IPS-18a (cell line): ENCODE results near the gene MFSD1.

Experiments
- H3K27ac ChIP-seq: one replicate; pipeline ENCODE4 v1.5.1; 2013; ENCODE audit warnings: low read length
- H3K27me3 ChIP-seq: one replicate; pipeline ENCODE4 v1.6.1; 2013; ENCODE audit warnings: mild to moderate bottlenecking, low read length; ENCODE audit not compliant: control insufficient read depth, insufficient read depth
- H3K36me3 ChIP-seq: one replicate; pipeline ENCODE4 v1.6.1; 2013; ENCODE audit warnings: low read depth, low read length; ENCODE audit not compliant: control insufficient read depth
- H3K4me1 ChIP-seq: one replicate; pipeline ENCODE4 v1.6.1; 2013; ENCODE audit warnings: low read depth, low read length; ENCODE audit not compliant: control insufficient read depth
- H3K4me3 ChIP-seq: one replicate; pipeline ENCODE4 v1.5.1; 2013; ENCODE audit warnings: low read length
- H3K9ac ChIP-seq: one replicate; pipeline ENCODE4 v1.6.1; 2013; ENCODE audit warnings: mild to moderate bottlenecking, low read length, moderate library complexity
- H3K9me3 ChIP-seq: one replicate; pipeline ENCODE4 v1.6.1; 2013; ENCODE audit warnings: low read depth, low read length; ENCODE audit not compliant: control insufficient read depth

MFSD1 gene

GRCh38 chr3:158801696-158802408, at the start of gene MFSD1:
Gene MFSD1 (plus strand): TSS chr3:158802054. CDS start chr3:158802153, 99 bp downstream.
- peak within 1 kb of the TSS; percentile 29 for H3K9ac ChIP-seq
- H3K4me1 ChIP-seq = peaks cover 6% of the 10 kb centered on the region
- H3K4me3 ChIP-seq = peak within 1 kb of the TSS; percentile 78
- no peak within 1 kb of the TSS for H3K27ac ChIP-seq
- H3K9me3 ChIP-seq = no peaks in the 10 kb centered on the region
- no peaks in the 10 kb centered on the region for H3K36me3 ChIP-seq
- H3K27me3 ChIP-seq = peaks cover 43% of the 10 kb centered on the region

GRCh38 chr3:158753854-158754253, 48.0 kb upstream of the MFSD1 start:
- Histone ChIP-seq H3K4me1 (no peaks in the 10 kb centered on the region), H3K4me3 (no peak overlapping the region), H3K9ac (no peak overlapping the region), H3K9me3 (no peaks in the 10 kb centered on the region), H3K27ac (no peak overlapping the region), H3K27me3 (no peaks in the 10 kb centered on the region), H3K36me3 (no peaks in the 10 kb centered on the region)

GRCh38 chr3:158755421-158755820, 46.4 kb upstream of the MFSD1 start:
- H3K27me3 ChIP-seq = no peaks in the 10 kb centered on the region
- no peak overlapping the region for H3K27ac ChIP-seq
- H3K9me3 ChIP-seq = no peaks in the 10 kb centered on the region
- H3K36me3 ChIP-seq = no peaks in the 10 kb centered on the region
- H3K9ac ChIP-seq = no peak overlapping the region
- no peak overlapping the region for H3K4me3 ChIP-seq
- no peaks in the 10 kb centered on the region for H3K4me1 ChIP-seq

GRCh38 chr3:158761350-158761749, 40.5 kb upstream of the MFSD1 start:
- Histone ChIP-seq H3K27ac (no peak overlapping the region), H3K4me3 (no peak overlapping the region)

GRCh38 chr3:158762701-158763100, 39.2 kb upstream of the MFSD1 start:
- H3K4me1 ChIP-seq = no peaks in the 10 kb centered on the region
- H3K4me3 ChIP-seq = no peak overlapping the region
- H3K27me3 ChIP-seq = no peaks in the 10 kb centered on the region
- no peak overlapping the region for H3K27ac ChIP-seq
- no peaks in the 10 kb centered on the region for H3K36me3 ChIP-seq
- H3K9me3 ChIP-seq = no peaks in the 10 kb centered on the region
- no peak overlapping the region for H3K9ac ChIP-seq

More at GRCh38 chr3:158761350-158761749, 40.5 kb upstream of the MFSD1 start:
- Histone ChIP-seq H3K9ac (no peak overlapping the region), H3K4me1 (no peaks in the 10 kb centered on the region), H3K36me3 (no peaks in the 10 kb centered on the region), H3K27me3 (no peaks in the 10 kb centered on the region), H3K9me3 (no peaks in the 10 kb centered on the region)

- H3K27ac ChIP-seq = no peak overlapping the region
- H3K4me1 ChIP-seq = peaks cover 6% of the 10 kb centered on the region
- no peak overlapping the region for H3K9ac ChIP-seq
- H3K36me3 ChIP-seq = no peaks in the 10 kb centered on the region
- no peak overlapping the region for H3K4me3 ChIP-seq
- H3K9me3 ChIP-seq = no peaks in the 10 kb centered on the region
- no peaks in the 10 kb centered on the region for H3K27me3 ChIP-seq
These were observed 38.4 kb upstream of the MFSD1 start for GRCh38 chr3:158763421-158763820.

GRCh38 chr3:158765518-158766205, 36.2 kb upstream of the MFSD1 start:
- no peak overlapping the region for H3K9ac ChIP-seq
- no peaks in the 10 kb centered on the region for H3K36me3 ChIP-seq
- no peaks in the 10 kb centered on the region for H3K27me3 ChIP-seq

GRCh38 chr3:158766364-158766763, 35.5 kb upstream of the MFSD1 start:
- H3K9me3 ChIP-seq = no peaks in the 10 kb centered on the region
- H3K27me3 ChIP-seq = no peaks in the 10 kb centered on the region
- no peak overlapping the region for H3K9ac ChIP-seq
- H3K4me3 ChIP-seq = no peak overlapping the region
- no peaks in the 10 kb centered on the region for H3K36me3 ChIP-seq
- H3K27ac ChIP-seq = no peak overlapping the region
- peaks cover 10% of the 10 kb centered on the region for H3K4me1 ChIP-seq

More at GRCh38 chr3:158765518-158766205, 36.2 kb upstream of the MFSD1 start:
- no peak overlapping the region for H3K4me3 ChIP-seq
- peaks cover 10% of the 10 kb centered on the region for H3K4me1 ChIP-seq
- no peaks in the 10 kb centered on the region for H3K9me3 ChIP-seq
- H3K27ac ChIP-seq = no peak overlapping the region

GRCh38 chr3:158768361-158768787, 33.5 kb upstream of the MFSD1 start:
- Histone ChIP-seq H3K27me3 (no peaks in the 10 kb centered on the region), H3K36me3 (no peaks in the 10 kb centered on the region), H3K9ac (no peak overlapping the region), H3K4me3 (no peak overlapping the region), H3K27ac (no peak overlapping the region), H3K4me1 (peaks cover 10% of the 10 kb centered on the region), H3K9me3 (no peaks in the 10 kb centered on the region)

- no peaks in the 10 kb centered on the region for H3K27me3 ChIP-seq
- H3K4me1 ChIP-seq = peaks cover 10% of the 10 kb centered on the region
- H3K36me3 ChIP-seq = no peaks in the 10 kb centered on the region
- H3K9ac ChIP-seq = no peak overlapping the region
- no peak overlapping the region for H3K27ac ChIP-seq
- H3K4me3 ChIP-seq = no peak overlapping the region
- no peaks in the 10 kb centered on the region for H3K9me3 ChIP-seq
These were observed 32.8 kb upstream of the MFSD1 start for GRCh38 chr3:158768881-158769543.

GRCh38 chr3:158769549-158769948, 32.3 kb upstream of the MFSD1 start:
- H3K4me1 ChIP-seq = peaks cover 10% of the 10 kb centered on the region
- no peaks in the 10 kb centered on the region for H3K9me3 ChIP-seq
- no peak overlapping the region for H3K9ac ChIP-seq
- no peaks in the 10 kb centered on the region for H3K27me3 ChIP-seq
- H3K4me3 ChIP-seq = no peak overlapping the region
- no peak overlapping the region for H3K27ac ChIP-seq
- no peaks in the 10 kb centered on the region for H3K36me3 ChIP-seq
